WI38 (cell line): ENCODE data around the gene DTL.

ENCODE experiments used
- H3K4me3 ChIP-seq: 2 replicates; pipeline ENCODE4 v1.5.1; 2011; ENCODE audit warnings: low read depth, mild to moderate bottlenecking, control low read depth, low read length
- TF ChIP-seq, protein P1 (sequence below): IDR thresholded peaks from 2 replicates; pipeline ENCODE4 v1.5.1; 2012; ENCODE audit warnings: low read depth, mild to moderate bottlenecking, control low read depth, low read length

Gene DTL

DNA sequence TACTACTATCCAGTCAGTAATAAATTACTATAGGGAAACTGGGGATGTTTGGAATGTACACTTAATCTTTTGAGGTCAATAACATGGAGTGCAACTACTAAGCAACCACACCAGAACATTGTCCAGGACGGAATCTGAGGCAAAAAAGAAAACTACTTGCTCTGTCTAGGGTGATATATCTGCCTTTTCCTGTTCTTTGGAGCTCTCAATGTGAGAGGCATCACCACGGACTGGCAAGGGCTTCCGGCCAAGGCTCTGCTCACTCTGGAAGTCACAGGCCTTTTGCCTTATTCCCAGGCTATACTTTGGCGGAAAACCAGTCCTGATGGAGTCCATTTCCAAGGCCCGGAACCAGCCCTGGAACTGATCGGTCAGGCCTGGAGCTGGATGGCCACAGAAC lies 94.2 kb downstream of the DTL start:
- H3K4me3 ChIP-seq: no peak overlapping the region
- TF ChIP-seq, protein P1, sequence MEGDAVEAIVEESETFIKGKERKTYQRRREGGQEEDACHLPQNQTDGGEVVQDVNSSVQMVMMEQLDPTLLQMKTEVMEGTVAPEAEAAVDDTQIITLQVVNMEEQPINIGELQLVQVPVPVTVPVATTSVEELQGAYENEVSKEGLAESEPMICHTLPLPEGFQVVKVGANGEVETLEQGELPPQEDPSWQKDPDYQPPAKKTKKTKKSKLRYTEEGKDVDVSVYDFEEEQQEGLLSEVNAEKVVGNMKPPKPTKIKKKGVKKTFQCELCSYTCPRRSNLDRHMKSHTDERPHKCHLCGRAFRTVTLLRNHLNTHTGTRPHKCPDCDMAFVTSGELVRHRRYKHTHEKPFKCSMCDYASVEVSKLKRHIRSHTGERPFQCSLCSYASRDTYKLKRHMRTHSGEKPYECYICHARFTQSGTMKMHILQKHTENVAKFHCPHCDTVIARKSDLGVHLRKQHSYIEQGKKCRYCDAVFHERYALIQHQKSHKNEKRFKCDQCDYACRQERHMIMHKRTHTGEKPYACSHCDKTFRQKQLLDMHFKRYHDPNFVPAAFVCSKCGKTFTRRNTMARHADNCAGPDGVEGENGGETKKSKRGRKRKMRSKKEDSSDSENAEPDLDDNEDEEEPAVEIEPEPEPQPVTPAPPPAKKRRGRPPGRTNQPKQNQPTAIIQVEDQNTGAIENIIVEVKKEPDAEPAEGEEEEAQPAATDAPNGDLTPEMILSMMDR: no peak

DNA sequence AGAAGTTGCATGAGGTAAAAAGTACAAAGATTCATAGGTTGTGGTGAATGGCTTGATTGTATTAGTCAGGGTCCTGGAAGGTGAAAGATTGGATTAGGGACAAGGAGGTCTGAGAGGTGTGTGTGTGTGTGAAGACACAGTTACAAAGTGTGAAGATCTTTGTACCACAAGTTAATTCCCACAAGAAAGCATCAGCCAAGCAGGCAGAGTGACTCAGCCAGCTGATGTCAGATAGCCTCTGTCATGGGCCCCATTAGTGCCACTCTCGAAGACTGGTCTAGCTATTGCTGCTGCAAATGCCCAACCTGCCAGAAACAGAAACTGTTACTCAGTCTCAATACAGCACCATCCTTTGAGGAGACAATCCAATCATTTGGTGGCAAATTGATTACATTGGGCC lies 96.5 kb downstream of the DTL start:
- H3K4me3 ChIP-seq: no peak overlapping the region
- TF ChIP-seq, protein P1: no peak

DNA sequence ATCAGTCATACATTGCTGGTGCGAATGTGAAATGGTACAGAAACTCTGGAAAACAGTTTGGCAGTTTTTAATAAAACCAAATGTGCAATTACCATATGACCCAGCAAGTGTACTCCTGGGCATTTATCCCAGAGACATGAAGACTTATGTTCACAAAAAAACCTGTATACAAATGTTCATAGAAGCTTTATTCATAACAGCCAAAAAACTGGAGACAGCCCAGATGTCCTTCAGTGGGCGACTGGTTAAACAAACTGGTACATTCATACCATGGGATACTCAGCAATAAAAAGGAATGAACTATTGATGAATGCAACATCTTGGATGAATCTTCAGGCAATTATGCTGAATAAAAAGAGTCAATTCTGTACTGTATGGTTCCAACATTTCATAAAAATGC lies 97.8 kb downstream of the DTL start:
- H3K4me3 ChIP-seq: no peak overlapping the region
- TF ChIP-seq, protein P1: no peak

DNA sequence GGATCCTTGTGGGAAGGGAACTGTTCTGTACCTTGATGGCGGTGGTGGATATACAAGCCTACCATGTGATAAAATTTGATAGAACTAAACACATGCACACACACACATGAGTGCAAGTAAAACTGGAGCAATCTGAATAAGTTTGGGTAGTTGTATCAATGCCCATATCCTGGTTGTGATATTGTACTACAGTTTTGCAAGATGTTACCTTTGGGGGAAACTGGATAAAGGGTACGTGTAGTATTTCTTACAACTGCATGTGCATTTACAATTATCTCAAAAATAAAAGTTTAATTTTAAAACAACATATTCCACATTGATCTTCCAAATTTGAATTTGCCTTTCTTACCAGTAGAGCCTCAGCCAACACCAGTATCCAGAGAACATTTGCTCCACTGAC lies 99.6 kb downstream of the DTL start:
- no peak overlapping the region for H3K4me3 ChIP-seq
- TF ChIP-seq, protein P1: no peak

DNA sequence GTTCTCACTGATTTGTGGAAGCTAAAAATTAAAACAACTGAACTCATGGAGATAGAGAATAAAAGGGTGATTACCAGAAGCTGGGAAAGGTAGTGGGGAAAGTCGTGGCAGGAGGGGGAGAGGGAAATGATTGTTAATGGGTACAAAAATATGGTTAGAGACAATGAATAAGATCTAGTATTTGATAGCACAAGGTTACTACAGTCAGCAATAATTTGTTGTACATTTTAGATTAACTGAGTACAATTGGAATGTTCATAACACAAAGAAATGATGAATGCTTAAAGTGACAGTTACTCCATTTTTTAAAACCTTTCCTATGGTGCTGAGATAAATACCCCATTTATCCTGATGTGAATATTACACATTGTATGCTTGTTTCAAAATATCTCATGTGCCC lies 102.3 kb downstream of the DTL start:
- TF ChIP-seq, protein P1: no peak

DNA sequence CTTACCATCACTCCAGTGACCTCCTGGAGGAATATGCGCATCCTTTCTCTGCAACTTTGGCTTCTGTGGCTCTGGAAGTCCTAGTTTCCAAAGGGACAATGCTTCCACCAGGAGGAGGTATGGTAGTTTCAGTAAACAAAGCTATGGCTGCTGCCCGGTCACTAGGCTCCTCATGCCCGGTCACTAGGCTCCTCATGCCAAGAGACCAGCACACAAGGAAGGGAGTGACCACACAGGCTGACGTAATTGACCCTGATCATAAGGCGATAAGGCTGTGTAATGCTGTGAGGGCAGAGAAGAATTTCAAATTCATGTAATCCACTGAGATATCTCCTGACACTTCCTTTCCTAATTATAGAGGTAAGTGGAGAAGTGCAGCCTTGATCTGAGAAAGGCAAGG lies 102.9 kb downstream of the DTL start:
- H3K4me3 ChIP-seq: no peak overlapping the region
- TF ChIP-seq, protein P1: no peak

More for the DNA sequence above, 102.3 kb downstream of the DTL start:
- no peak overlapping the region for H3K4me3 ChIP-seq

DNA sequence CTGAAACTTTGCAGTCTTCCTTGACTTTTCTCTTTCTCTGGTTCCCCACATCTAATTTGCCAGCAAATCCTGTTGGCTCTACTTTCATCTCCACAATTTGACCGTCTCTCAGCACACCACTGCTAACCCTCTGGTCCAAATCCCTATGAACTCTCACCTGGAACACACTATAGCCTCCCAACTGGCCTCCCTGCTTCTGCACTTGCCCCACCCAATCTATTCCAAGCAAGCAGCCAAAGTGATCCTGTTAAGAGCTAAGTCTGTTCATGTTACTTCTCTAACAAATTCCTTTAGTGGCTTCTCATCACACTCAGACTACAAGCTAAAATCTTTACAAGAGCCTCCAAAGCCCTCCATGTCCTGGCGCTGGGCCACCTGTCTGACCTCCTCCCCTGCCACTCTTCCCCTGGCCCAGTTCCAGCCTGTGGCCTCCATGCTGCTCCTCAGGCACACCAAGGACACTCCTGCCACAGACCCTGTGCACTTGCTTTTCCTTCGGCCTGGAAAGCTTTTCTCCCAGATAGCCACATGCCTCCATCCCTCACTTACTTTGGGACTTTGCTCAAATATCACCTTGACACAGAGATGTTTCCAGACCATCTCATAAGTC lies 104.1 kb downstream of the DTL start:
- TF ChIP-seq, protein P1: no peak
- no peak overlapping the region for H3K4me3 ChIP-seq
